Transverse colon (tissue), 4 donors: ENCODE measurements around the gene KCNA2. TPM values are rescaled to one million over a fixed set of nuclear protein-coding genes. Genes with fewer than 3 reads are reported as not detected.

ENCODE experiments used
- DNase-seq: peaks from one replicate; pipeline ENCODE4 v3.0.0-alpha.2; 2019
- H3K27ac ChIP-seq, 4 donors: fragments of 200-600 bp; sonication (generic); 2 replicates each; pipeline ENCODE4 v1.5.1; 2016 to 2018; ENCODE audit warnings: inconsistent platforms in 4 of 4
- H3K27me3 ChIP-seq: fragments of 200-600 bp; sonication (generic); 2 replicates; pipeline ENCODE4 v1.5.1; 2017; ENCODE audit warnings: inconsistent platforms
- H3K36me3 ChIP-seq, 4 donors: fragments of 200-600 bp; sonication (generic); 2 replicates each; pipeline ENCODE4 v1.5.1; 2017 to 2019; ENCODE audit warnings: inconsistent platforms in 4 of 4
- H3K4me1 ChIP-seq, 4 donors: fragments of 200-600 bp; sonication (generic); 2 replicates each; pipeline ENCODE4 v1.5.1; 2017 to 2020; ENCODE audit warnings: inconsistent platforms in 4 of 4
- H3K4me3 ChIP-seq, 4 donors: fragments of 200-600 bp; sonication (generic); 1 replicate in 1 of 4; 2 replicates in 3 of 4; pipeline versions ENCODE4 v1.5.1 to v1.6.1; 2017 to 2019; ENCODE audit warnings: inconsistent platforms in 4 of 4
- H3K9me3 ChIP-seq, 2 donors: fragments of 200-600 bp; sonication (generic); 2 replicates each; pipeline ENCODE4 v1.5.1; 2017 to 2019; ENCODE audit warnings: inconsistent platforms in 2 of 2
- EP300 ChIP-seq: sonication (generic); formaldehyde crosslinking; IDR thresholded peaks from one replicate; pipeline ENCODE4 v1.6.1; 2017; ENCODE audit warnings: antibody characterized with exemption, low read depth
- POLR2A ChIP-seq: fragments of 450-650 bp; IDR thresholded peaks from one replicate; pipeline ENCODE4 v1.6.1; 2016; ENCODE audit warnings: antibody characterized with exemption, mild to moderate bottlenecking, moderate library complexity
- POLR2AphosphoS5 ChIP-seq, 3 donors: sonication (generic); formaldehyde crosslinking; IDR thresholded peaks; one replicate each; pipeline ENCODE4 v1.6.1; 2016; ENCODE audit warnings: antibody characterized with exemption in 3 of 3
- WGBS, 2 donors: methylation state at CpG; one replicate each; pipeline ENCODE4 v1.1.5; 2018; ENCODE audit warnings: low coverage in 1 of 2; 5-methylcytosine and 5-hydroxymethylcytosine counted together
- in situ Hi-C, 4 donors: fragments of 200-750 bp; cut with MboI; loops; one replicate each; pipeline versions ENCODE4 v1.15.0 to v1.15.1; 2017; ENCODE audit warnings: low sequenced_read_pairs in 3 of 4, low pct_ligation_motif_present in 1 of 4, low pct_unique_long_range_greater_than_20kb in 1 of 4
- intact Hi-C: fragments of 100-400 bp; cut with DNase I; formaldehyde crosslinking; loops from one replicate; pipeline ENCODE4 v1.15.1; 2023; ENCODE audit warnings: low total_unique reads
- total RNA-seq, 4 donors: library from RNA; depleted of rRNA; stranded (reverse); fragments of >200 nt; gene quantifications; one replicate each; pipeline ENCODE4 v1.1.0, GENCODE V29; 2016
- TF ChIP-seq, protein P1 (sequence below), 5 experiments: fragments of 200-600 bp in 3 of 5; fragments of 450-650 bp in 2 of 5; sonication (generic) in 3 of 5; IDR thresholded peaks; 1 replicate in 2 of 5; 2 replicates in 3 of 5; pipeline ENCODE4 v1.5.1; 2016 to 2017; ENCODE audit warnings: antibody characterized with exemption in 5 of 5, inconsistent platforms in 3 of 5, mild to moderate bottlenecking in 2 of 5, moderate library complexity in 1 of 5

KCNA2 gene
- total RNA-seq, 4 donors from 2014 or later: 0.40 to 1.7 (median 0.68) TPM; not detected in 1

DNA sequence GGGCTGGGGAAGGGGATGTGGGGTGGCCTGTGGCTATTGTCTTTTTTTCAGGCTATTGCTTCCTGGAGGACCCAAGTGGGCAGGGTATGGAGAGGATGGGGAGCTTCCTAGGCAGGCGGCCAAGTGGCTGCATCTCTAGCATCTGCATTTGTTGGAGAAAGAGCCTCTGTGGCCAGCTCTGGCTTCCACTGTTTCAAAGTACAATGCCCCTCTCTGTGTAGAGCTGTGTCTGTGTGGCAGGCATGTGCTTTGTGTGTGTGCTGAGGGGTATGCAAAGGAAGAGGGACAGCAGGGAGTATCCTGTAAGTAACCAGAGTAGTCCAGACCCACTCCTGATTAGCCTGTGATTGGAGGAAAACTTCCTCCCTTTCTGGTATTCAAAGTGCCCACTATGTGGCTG is 40.6 kb downstream of the KCNA2 start:
- Histone ChIP-seq H3K4me3 (no peak overlapping the region), H3K36me3 (no peaks in the 10 kb centered on the region), H3K27me3 (peaks cover 5% of the 10 kb centered on the region), H3K4me1 (no peaks in the 10 kb centered on the region), H3K9me3 (no peaks in the 10 kb centered on the region), H3K27ac (no peak overlapping the region)
- TF ChIP-seq EP300: no peak
- TF ChIP-seq POLR2A: no peak
- TF ChIP-seq POLR2AphosphoS5 (IDR thresholded peaks at IDR 0.05): no peak
- TF ChIP-seq, protein P1, sequence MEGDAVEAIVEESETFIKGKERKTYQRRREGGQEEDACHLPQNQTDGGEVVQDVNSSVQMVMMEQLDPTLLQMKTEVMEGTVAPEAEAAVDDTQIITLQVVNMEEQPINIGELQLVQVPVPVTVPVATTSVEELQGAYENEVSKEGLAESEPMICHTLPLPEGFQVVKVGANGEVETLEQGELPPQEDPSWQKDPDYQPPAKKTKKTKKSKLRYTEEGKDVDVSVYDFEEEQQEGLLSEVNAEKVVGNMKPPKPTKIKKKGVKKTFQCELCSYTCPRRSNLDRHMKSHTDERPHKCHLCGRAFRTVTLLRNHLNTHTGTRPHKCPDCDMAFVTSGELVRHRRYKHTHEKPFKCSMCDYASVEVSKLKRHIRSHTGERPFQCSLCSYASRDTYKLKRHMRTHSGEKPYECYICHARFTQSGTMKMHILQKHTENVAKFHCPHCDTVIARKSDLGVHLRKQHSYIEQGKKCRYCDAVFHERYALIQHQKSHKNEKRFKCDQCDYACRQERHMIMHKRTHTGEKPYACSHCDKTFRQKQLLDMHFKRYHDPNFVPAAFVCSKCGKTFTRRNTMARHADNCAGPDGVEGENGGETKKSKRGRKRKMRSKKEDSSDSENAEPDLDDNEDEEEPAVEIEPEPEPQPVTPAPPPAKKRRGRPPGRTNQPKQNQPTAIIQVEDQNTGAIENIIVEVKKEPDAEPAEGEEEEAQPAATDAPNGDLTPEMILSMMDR (IDR thresholded peaks at IDR 0.05): no peak
- intact Hi-C loops: no loop called here
- WGBS, 2 donors: 46% methylated on average over 1 of the region's 1 CpG; no CpG with 5 or more reads in 1 of the 2 donors
- in situ Hi-C loops: no loop called here
- DNase-seq: no peak

DNA sequence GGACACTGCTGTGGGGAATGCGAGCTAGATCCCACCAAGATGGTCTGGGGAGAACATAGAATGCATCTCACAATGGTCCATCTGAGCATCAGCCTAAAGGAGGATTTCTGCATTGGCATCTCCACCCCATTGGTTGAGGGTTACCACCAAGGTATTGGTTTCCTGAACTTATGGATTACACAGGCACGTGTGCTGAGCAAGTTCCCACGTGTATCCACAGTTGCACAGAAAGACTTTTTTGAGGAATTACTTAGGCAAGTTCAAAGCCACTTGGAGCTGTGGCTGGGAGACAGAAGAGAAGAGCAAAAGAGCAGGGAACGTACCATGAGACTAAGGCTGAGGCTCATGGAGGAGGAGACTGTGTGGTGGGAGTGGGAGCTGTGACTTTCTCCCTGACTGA is 43.1 kb downstream of the KCNA2 start:
- TF ChIP-seq POLR2A: no peak
- TF ChIP-seq, protein P1 (IDR thresholded peaks at IDR 0.05): no peak
- no peak for TF ChIP-seq EP300
- no peak for TF ChIP-seq POLR2AphosphoS5 (IDR thresholded peaks at IDR 0.05)
- in situ Hi-C loops: no loop called here
- H3K36me3 ChIP-seq: no peaks in the 10 kb centered on the region

DNA sequence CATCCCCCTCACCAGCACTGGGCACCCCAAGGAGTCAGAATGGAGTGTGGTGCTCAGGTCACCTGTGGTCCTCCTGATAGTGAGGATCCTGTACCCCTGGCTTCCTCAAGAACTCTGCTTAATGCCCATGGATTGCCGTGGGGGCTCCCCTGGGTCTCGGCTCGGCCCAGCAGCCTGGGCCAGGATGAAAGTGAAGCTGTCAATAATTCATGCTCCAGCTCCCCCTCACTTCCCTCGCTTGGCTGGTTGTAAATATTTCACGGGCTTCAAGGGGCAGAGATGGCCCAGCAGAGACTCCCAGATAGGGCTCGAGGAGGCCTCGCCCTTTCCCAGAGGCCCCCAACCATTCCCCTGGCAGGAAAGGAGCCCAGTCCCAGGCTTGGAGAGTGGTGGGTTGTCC is 44.6 kb downstream of the KCNA2 start:
- H3K4me3 ChIP-seq: no peak overlapping the region
- 73% methylated on average over 7 of the region's 7 CpGs; no CpG with 5 or more reads in 1 of the 2 donors for whole genome bisulfite sequencing, 2 donors
- H3K27ac ChIP-seq: no peak overlapping the region
- in situ Hi-C loops (no loop called here), intact Hi-C loops (no loop called here)
- DNase-seq: no peak
- H3K36me3 ChIP-seq: no peaks in the 10 kb centered on the region
- TF ChIP-seq, protein P1 (IDR thresholded peaks at IDR 0.05): no peak
- no peak for TF ChIP-seq POLR2A
- no peak for TF ChIP-seq POLR2AphosphoS5 (IDR thresholded peaks at IDR 0.05)
- TF ChIP-seq EP300: no peak
- H3K4me1 ChIP-seq: no peaks in the 10 kb centered on the region
- H3K9me3 ChIP-seq: no peaks in the 10 kb centered on the region
- peaks cover 13% of the 10 kb centered on the region for H3K27me3 ChIP-seq

More for the DNA sequence above, 43.1 kb downstream of the KCNA2 start:
- no peak overlapping the region for H3K27ac ChIP-seq
- no peaks in the 10 kb centered on the region for H3K9me3 ChIP-seq
- no peak for DNase-seq
- intact Hi-C loops: no loop called here
- H3K4me1 ChIP-seq: no peaks in the 10 kb centered on the region
- WGBS, 2 donors: 77% methylated on average over 4 of the region's 4 CpGs; no CpG with 5 or more reads in 1 of the 2 donors
- H3K27me3 ChIP-seq: peaks cover 4% of the 10 kb centered on the region
- H3K4me3 ChIP-seq: no peak overlapping the region

DNA sequence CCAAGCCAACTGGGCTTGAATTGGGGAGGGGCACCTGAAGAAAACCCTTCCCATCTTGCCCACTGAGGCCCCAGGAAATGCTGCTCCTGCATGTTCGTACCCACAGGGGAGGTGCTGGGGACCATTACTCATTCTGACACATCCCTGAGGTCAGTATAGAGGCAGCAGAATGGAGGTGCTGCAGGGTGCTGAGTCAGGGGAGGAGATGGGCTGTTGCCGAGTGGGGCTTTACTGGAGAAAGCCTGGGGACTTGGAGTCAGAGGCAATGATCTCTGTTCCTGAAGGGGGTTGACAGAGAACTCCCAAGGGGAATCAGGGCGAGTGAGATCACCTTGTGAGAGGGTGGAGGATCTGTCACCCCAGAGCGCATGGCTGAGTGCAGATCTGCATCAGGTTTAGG is 47.0 kb downstream of the KCNA2 start:
- Histone ChIP-seq H3K4me1 (peaks cover 0 to 11% (median 8%) of the 10 kb centered on the region in 4 donors), H3K27ac (no peak overlapping the region), H3K9me3 (no peaks in the 10 kb centered on the region), H3K36me3 (no peaks in the 10 kb centered on the region), H3K27me3 (peaks cover 37% of the 10 kb centered on the region), H3K4me3 (no peak overlapping the region)
- TF ChIP-seq POLR2A (no peak), POLR2AphosphoS5 (IDR thresholded peaks at IDR 0.05) (no peak), EP300 (no peak)
- TF ChIP-seq, protein P1 (IDR thresholded peaks at IDR 0.05): no peak
- no peak for DNase-seq
- 56 to 70% methylated on average over 2 to 4 of the region's 4 CpGs for WGBS, 2 donors
- in situ Hi-C loops (loop anchor here in 1 of 4 donors (10.0 kb wide), 1 partner anchor 56 kb away; no protein-coding TSS in a partner anchor), intact Hi-C loops (loop anchor here (10.0 kb wide), 1 partner anchor 56 kb away; no protein-coding TSS in a partner anchor)
